OCI-LY7 (cell line): ENCODE measurements around the gene FAM162A.

Experiments
- CTCF ChIP-seq: fragments of 200-600 bp; sonication (generic); conservative IDR thresholded peaks from 2 replicates; pipeline ENCODE4 v1.5.1; 2014; ENCODE audit warnings: mild to moderate bottlenecking, antibody characterized with exemption, low read length, moderate library complexity, mixed read lengths
- EZH2phosphoT487 ChIP-seq: fragments of 200-600 bp; sonication (generic); IDR thresholded peaks from 2 replicates; pipeline ENCODE4 v1.6.1; 2018; ENCODE audit warnings: low read depth, borderline replicate concordance, mild to moderate bottlenecking, mixed run types, antibody characterized with exemption, low read length, moderate library complexity, mixed read lengths

- TF ChIP-seq CTCF (no peak), EZH2phosphoT487 (no peak)
Measured at GRCh38 chr3:122410639-122411038, 26.7 kb downstream of the FAM162A start.
